Tibial nerve (tissue), 3 donors: ENCODE data around the gene PLXDC2.

Source experiments
- CTCF ChIP-seq, 5 experiments: fragments of 200-600 bp in 3 of 5; fragments of 450-650 bp in 2 of 5; sonication (generic) in 3 of 5; IDR thresholded peaks; one replicate each; pipeline ENCODE4 v1.5.1; 2016 to 2019; ENCODE audit warnings: antibody characterized with exemption in 5 of 5, mild to moderate bottlenecking in 3 of 5, moderate library complexity in 2 of 5
- POLR2A ChIP-seq, 2 donors: fragments of 450-650 bp; IDR thresholded peaks; one replicate each; pipeline ENCODE4 v1.6.1; 2017; ENCODE audit warnings: antibody characterized with exemption in 2 of 2, mild to moderate bottlenecking in 2 of 2, moderate library complexity in 2 of 2

- TF ChIP-seq CTCF (IDR thresholded peaks at IDR 0.05) (no peak), POLR2A (IDR thresholded peaks at IDR 0.05) (no peak)
These were observed 317.5 kb downstream of the PLXDC2 start for GRCh38 chr10:20133669-20134189.
